Hindlimb muscle (tissue), 1 donor: ENCODE measurements around the gene FAM240B. TPM values are rescaled to one million over a fixed set of nuclear protein-coding genes. Genes with fewer than 3 reads are reported as not detected.

ENCODE experiments used
- DNase-seq: peaks from one replicate; pipeline ENCODE4 v3.0.0-alpha.2; 2013
- polyA plus RNA-seq: library from polyadenylated mRNA; unstranded; fragments of 120-200 nt; gene quantifications from one replicate; pipeline ENCODE4 v1.2.1, GENCODE V29; 2013; ENCODE audit not compliant: insufficient read length

FAM240B gene
- polyA plus RNA-seq, 1 donor, result not detected

DNA sequence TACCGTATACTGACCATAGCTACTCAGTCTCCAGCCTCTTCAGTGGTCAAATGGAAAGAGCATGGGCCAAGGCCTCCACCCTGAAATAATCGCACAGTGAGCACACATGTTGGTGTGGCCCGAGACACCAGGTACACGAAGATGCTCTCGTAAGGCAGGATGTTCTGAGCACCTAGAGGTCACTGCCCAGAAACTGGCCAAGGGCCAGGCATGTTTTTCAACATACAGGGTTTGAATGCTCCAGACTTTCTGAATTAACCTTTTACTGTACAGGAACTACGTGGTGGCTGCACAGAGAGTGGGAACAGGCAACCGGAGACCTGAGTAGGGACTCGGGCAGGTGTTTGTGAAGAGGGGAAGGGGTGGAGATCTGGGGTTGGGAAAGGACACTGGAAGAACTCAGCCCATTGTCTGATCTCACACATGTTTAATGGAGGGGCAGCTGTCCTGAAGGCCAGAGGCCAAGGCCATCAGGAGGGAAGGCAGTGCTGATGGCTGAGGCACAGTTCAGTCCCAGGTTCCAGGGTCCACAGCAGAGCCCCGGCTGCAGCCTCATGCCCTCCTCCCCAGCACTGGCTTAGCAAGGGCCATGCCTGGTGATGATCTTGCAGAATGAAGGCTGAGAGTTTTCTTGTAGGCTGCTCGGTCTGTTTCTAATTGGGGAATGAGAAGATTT lies 51.0 kb downstream of the FAM240B start:
- DNase-seq, result no peak

DNA sequence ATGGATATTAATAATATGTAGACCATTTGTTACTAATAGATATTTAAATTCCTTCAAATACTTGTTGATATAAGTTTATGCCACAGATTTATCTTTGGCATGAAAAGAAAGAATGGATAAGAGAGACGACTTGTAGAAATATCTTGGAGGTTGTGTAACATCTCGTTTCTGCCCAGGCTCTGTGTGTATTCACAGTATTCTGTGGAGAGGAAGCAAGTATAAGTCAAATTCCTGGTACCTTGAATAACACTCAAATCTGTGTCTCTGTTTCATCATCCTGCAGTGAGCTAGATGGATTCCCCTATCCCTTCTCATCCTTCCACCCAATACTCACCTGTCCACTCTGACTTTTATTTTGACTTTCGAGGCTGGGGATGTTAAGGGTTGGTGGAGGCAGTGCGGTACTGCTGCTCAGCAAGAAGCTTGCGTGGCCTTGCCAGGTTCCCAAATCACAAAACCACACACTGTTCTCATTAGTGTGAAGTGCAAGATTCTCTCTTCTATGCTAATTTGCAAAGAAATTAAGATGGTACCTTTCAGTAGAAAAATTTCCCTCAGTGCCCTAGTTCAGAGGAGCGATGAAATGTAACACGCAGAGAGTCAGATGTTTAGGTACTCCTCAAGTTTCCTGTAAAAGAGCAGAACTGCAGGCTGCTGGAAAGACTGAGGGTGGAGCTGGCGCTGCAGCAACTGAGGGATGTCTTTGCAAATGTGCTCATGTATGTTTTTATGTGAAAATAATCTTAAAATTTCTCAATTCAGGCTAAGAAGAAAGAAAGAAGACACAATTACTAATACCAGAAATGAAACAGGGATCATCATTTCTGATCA lies 57.0 kb downstream of the FAM240B start:
- no peak for DNase-seq

DNA sequence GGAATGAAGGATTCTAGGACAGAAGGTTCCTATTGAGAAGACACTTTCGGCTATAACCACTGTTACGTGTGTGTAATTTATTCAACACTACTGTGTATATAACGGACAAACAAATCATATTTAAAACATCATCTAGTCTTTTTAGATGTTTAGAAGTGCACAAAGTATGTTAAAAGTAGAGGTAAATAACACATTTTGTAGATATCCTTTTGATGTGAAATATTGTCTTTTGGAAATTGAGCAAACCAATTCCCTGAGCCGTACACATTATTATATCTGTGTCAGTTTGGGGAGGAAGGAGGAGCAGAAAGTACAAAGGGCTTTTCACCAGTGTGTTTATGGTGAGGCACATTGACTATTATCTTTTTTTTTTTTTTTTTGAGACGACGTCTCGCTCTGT lies 60.4 kb downstream of the FAM240B start:
- no peak for DNase-seq

DNA sequence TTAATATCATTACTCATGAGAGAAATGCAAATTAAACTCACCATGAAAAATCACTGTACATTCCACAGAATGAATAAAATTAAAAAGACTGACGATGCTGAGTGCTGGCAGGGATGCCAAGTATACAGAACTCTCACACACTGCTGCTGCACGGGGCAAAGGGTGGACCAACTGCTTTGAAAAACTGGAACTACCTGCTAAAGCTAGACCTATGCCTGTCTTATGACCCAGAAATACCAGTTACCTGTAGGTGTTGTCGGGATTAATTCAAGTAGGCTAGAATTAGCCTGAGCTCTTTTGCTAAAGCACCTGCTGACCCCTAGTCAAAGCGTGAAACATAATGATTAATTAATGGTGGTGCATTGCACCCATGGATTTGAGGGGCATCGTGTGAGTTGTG lies 63.0 kb downstream of the FAM240B start:
- DNase-seq, result no peak

DNA sequence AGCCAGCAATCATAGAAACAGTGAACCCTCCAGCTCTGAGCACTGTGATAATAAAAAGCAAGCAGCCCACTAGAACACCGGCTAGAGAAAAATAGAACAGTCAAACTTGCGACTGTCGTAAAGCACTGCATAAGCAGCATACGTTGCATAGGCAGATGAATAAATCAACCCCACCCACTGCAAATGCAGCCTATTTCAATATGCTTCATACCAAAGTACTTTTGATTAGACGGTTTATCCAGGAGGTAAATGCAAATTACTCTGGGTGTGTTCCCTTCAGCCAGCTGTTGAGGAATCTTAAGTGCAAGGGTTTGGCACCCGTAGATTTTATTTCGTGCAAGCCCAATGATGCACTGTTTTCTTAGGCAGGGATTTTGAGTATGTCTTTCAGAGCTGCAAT lies 67.4 kb downstream of the FAM240B start:
- no peak for DNase-seq

DNA sequence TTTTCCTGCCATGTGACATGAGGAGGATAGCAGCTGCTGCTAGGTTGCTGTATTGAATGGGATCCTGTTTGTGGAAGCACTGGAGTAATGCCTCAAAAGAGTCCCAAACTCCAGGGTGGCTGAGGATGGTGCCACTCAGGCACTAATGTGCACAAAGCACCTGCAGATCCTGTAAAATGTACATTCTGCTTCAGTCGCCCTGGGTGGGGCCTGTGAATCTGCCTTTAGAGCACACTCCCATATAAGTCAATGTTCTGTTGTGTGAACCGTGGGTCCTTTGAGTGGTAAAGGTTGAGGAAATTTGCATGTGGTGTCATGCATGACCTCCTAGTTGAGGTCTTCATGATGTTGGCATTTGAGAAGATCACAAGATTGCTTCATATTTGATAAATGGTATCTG lies 67.9 kb downstream of the FAM240B start:
- DNase-seq, result no peak

DNA sequence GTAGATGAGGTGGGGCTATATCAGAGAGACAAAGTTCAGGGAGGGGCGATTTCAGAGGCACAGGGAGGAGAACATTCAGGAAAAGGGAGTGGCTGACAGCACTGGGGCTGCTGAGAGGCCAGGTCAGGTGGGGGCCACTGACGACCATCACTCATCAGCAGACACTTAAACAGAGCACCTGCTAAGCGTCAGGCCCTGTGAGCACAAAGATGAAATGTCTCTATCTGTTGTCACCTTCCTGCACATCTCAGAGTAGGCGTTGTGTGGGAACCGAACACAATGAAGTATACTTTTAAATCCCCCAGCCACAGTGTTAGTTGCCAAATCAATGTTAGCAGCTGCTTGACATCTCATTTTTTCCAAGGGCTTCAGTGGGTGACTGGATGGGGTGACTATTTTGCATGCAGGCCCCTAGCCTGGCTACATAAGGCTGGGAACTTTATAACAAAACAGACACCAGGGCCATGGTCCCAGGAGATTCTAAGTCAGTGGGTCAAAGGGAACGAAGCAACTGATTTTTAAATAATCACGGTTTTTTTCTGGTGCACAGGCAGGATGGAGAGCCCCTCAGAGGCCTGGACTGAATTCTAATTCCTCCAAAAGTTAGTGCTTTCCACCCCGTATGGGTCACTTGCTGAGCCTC lies 68.4 kb downstream of the FAM240B start:
- no peak for DNase-seq

DNA sequence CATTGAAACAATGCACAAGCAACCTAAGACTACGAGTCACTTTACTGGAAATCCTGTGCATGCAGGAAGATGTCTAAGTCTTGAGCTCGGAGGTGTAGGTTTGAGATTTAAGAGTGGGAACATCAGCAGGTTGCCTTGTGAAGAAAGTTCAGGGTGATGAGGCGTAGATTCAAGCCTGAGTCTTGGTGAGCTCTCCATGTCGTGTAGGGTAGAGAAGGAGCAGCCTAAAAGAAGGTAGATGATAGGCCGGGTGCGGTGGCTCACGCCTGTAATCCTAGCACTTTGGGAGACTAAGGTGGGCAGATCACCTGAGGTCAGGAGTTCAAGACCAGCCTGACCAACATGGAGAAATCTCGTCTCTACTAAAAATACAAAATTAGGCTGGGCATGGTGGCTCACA lies 69.4 kb downstream of the FAM240B start:
- DNase-seq, result no peak

DNA sequence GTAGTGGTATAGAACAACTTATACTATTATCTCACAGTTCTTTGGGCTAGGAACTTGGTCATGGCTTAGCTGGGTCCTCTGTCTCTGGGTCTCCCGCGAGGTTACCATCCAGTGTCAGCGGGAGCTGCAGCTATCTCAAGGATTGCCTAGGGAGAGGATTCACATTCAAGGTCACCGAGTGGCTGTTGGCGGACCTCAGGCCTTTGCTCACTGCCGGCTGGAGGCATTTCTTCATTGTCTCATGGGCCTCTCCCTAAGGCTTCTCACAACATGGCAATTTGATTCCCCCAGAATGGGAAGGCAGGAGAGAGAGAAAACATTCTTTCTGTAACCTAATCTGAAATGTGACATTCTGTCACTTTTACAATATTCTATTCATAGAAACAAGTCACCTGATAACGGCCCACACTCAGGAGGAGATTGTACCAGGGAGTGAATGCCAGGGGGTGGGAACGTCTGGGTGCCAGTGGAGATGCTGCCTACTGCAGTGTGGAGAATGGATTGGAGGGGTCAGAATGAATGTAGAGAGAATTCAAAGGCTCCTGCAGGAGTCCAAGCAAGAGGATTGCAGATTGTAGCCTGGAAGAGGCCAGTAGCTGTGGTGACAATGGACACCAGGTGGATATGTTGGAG lies 70.1 kb downstream of the FAM240B start:
- DNase-seq, result no peak

DNA sequence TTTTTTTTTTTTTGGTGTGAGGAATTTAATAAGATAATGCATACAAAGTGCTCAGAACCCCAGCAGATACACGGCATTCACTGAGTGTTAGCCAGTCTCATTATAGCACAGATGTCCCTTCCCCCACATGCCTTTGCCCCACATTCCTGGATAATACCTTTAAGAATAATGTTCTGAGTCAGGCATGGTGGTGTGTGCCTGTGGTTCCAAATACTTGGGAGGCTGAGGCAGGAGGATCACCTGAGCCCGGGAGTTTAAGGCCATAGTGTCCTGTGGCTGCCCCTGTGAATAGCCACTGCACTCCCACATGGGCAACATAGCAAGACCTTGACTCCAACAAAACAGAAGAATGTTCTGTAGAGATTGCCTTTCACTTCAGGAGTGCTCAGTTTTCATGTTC lies 75.3 kb downstream of the FAM240B start:
- DNase-seq, result no peak

Other genes with a start within 250 kb of the FAM240B start
- gene ANKRD18A, start 99.5 kb downstream of the FAM240B start, polyA plus RNA-seq, result not detected